DND-41 (cell line): Measurements from ENCODE around the gene RNASEL.

Experiments
- ATAC-seq: fragments of 200-7000 bp; cut with Tn5 transposase; 3 replicates; pipeline ENCODE4 v1.9.1; 2021; ENCODE audit warnings: low read depth; ENCODE audit not compliant: insufficient read depth
- DNase-seq: peaks from one replicate; pipeline ENCODE4 v3.0.0-alpha.2; 2020
- H2AFZ ChIP-seq: 2 replicates; pipeline ENCODE4 v1.6.0; 2012; ENCODE audit warnings: low read depth, low read length
- H3K27ac ChIP-seq: 2 replicates; pipeline ENCODE4 v1.5.1; 2012; ENCODE audit warnings: low read length, inconsistent platforms
- H3K27me3 ChIP-seq: fragments of 200-600 bp; sonication (generic); 2 replicates; pipeline ENCODE4 v1.6.0; 2012; ENCODE audit warnings: low read length, mild to moderate bottlenecking, inconsistent platforms; ENCODE audit not compliant: insufficient read depth, poor library complexity
- H3K36me3 ChIP-seq: 2 replicates; pipeline ENCODE4 v1.5.1; 2012; ENCODE audit warnings: low read length, inconsistent platforms; ENCODE audit not compliant: insufficient read depth
- H3K4me1 ChIP-seq: 2 replicates; pipeline ENCODE4 v1.5.1; 2012; ENCODE audit warnings: mild to moderate bottlenecking, low read length; ENCODE audit not compliant: insufficient read depth
- H3K4me2 ChIP-seq: 2 replicates; pipeline ENCODE4 v1.6.0; 2012; ENCODE audit warnings: mild to moderate bottlenecking, moderate library complexity, low read length, inconsistent platforms; ENCODE audit not compliant: insufficient read depth
- H3K4me3 ChIP-seq, 2 experiments: fragments of 200-600 bp in 1 of 2; shearing (Covaris generic) in 1 of 2; 2 replicates each; pipeline ENCODE4 v1.5.1; 2012 to 2016; ENCODE audit warnings: inconsistent platforms in 2 of 2, low read length in 2 of 2, mild to moderate bottlenecking in 2 of 2, low read depth in 1 of 2, moderate library complexity in 1 of 2
- H3K79me2 ChIP-seq: 2 replicates; pipeline ENCODE4 v1.6.0; 2012; ENCODE audit warnings: low read length, inconsistent platforms; ENCODE audit not compliant: insufficient read depth
- H3K9ac ChIP-seq: 2 replicates; pipeline ENCODE4 v1.6.0; 2012; ENCODE audit warnings: low read depth, mild to moderate bottlenecking, inconsistent platforms, low read length, moderate library complexity
- H3K9me3 ChIP-seq: 2 replicates; pipeline ENCODE4 v1.5.1; 2012; ENCODE audit warnings: low read length, moderate library complexity, mild to moderate bottlenecking, inconsistent platforms; ENCODE audit not compliant: insufficient read depth, severe bottlenecking
- H4K20me1 ChIP-seq: 2 replicates; pipeline ENCODE4 v1.6.0; 2012; ENCODE audit warnings: low read length; ENCODE audit not compliant: insufficient read depth
- CTCF ChIP-seq: IDR thresholded peaks from 2 replicates; pipeline ENCODE4 v1.5.1; 2012; ENCODE audit warnings: borderline replicate concordance, low read length, moderate library complexity, mild to moderate bottlenecking; ENCODE audit not compliant: poor library complexity, severe bottlenecking; ENCODE audit errors: extremely low read depth
- EZH2 ChIP-seq: IDR thresholded peaks from 3 replicates; pipeline ENCODE4 v1.6.1; 2012; ENCODE audit warnings: borderline replicate concordance, low read depth, mild to moderate bottlenecking, moderate library complexity, low read length, inconsistent platforms; ENCODE audit not compliant: severe bottlenecking

The RNASEL gene

GRCh38 chr1:182631954-182632353 lies 42.9 kb upstream of the RNASEL start:
- no peak for ATAC-seq
- DNase-seq, result no peak
- Histone ChIP-seq H3K9ac (no peak overlapping the region), H3K9me3 (no peaks in the 10 kb centered on the region), H3K79me2 (no peaks in the 10 kb centered on the region), H2AFZ (no peak overlapping the region), H3K27ac (no peak overlapping the region), H3K36me3 (no peaks in the 10 kb centered on the region), H3K27me3 (no peaks in the 10 kb centered on the region), H3K4me1 (peaks cover 16% of the 10 kb centered on the region), H3K4me3 (no peak overlapping the region), H3K4me2 (no peak overlapping the region), H4K20me1 (0 out of 2 replicates have a peak, but pooled peaks cover 3% of the 10 kb centered on the region)
- no peak for TF ChIP-seq EZH2
- no peak for TF ChIP-seq CTCF

- Histone ChIP-seq H3K79me2 (no peaks in the 10 kb centered on the region), H3K4me1 (peaks cover 16% of the 10 kb centered on the region), H4K20me1 (0 out of 2 replicates have a peak, but pooled peaks cover 3% of the 10 kb centered on the region), H3K9me3 (no peaks in the 10 kb centered on the region), H3K4me2 (no peak overlapping the region), H3K36me3 (no peaks in the 10 kb centered on the region), H3K9ac (no peak overlapping the region), H3K27me3 (no peaks in the 10 kb centered on the region), H3K4me3 (no peak overlapping the region), H3K27ac (no peak overlapping the region), H2AFZ (no peak overlapping the region)
- no peak for TF ChIP-seq EZH2
- no peak for TF ChIP-seq CTCF
- DNase-seq (no peak), ATAC-seq (no peak)
Measured at GRCh38 chr1:182631053-182631677, 42.1 kb upstream of the RNASEL start.

- Histone ChIP-seq H3K4me1 (peaks cover 16% of the 10 kb centered on the region), H3K27ac (no peak overlapping the region), H2AFZ (no peak overlapping the region), H3K79me2 (no peaks in the 10 kb centered on the region), H3K9me3 (no peaks in the 10 kb centered on the region), H3K4me3 (no peak overlapping the region), H4K20me1 (0 out of 2 replicates have a peak, but pooled peaks cover 3% of the 10 kb centered on the region), H3K4me2 (no peak overlapping the region), H3K27me3 (no peaks in the 10 kb centered on the region), H3K36me3 (no peaks in the 10 kb centered on the region), H3K9ac (no peak overlapping the region)
- TF ChIP-seq CTCF (no peak), EZH2 (no peak)
- ATAC-seq (no peak), DNase-seq (no peak)
Measured at GRCh38 chr1:182630586-182630985, 41.5 kb upstream of the RNASEL start.
